Measurements from ENCODE around the gene PPP1R26. TPM values are rescaled to one million over a fixed set of nuclear protein-coding genes. Genes with fewer than 3 reads are reported as not detected.
"Not testable (repeated sequence)": the region's sequence is repeated elsewhere in the genome, so short reads cannot be mapped to it uniquely, and the experiment has no call there.

Gene PPP1R26
- total and polyA plus RNA-seq, 2 experiments from 2014 or later = 15.0 to 15.6 TPM

GRCh38 chr9:135450956-135451355 lies 28.6 kb upstream of the PPP1R26 start:
- Histone ChIP-seq H4K20me1 (ENCODE audit: insufficient read depth, poor library complexity, severe bottlenecking) (no peaks in the 10 kb centered on the region), H3K27me3 (no peaks in the 10 kb centered on the region), H3K4me1 (ENCODE audit: insufficient read depth) (no peaks in the 10 kb centered on the region), H3K4me2 (no peak overlapping the region), H3K9me2 (replicated peaks; ENCODE audit: insufficient read depth) (no peaks in the 10 kb centered on the region), H3K4me3 (no peak overlapping the region), H3K9me3 (ENCODE audit: low read depth) (no peaks in the 10 kb centered on the region), H3K79me2 (no peaks in the 10 kb centered on the region), H2AFZ (no peak overlapping the region), H3K27ac (no peak overlapping the region), H3K36me3 (replicated peaks; ENCODE audit: insufficient read depth, low read depth) (no peaks in the 10 kb centered on the region)
- TF ChIP-seq CTCF (IDR thresholded peaks at IDR 0.05; ENCODE audit: poor library complexity) (no peak), EZH2 (IDR thresholded peaks at IDR 0.05; ENCODE audit: borderline replicate concordance) (no peak), EZH2phosphoT487 (IDR thresholded peaks at IDR 0.05; ENCODE audit: low read depth, severe bottlenecking, unreplicated experiment) (no peak)
- 95% methylated on average over 10 of the region's 10 CpGs for WGBS (ENCODE audit: low lambda C conversion rate, missing lambda C conversion rate)
- DNase-seq (ENCODE audit: low spot score) = no peak

- H3K4me2 ChIP-seq; H2AFZ ChIP-seq; H3K27me3 ChIP-seq; H3K27ac ChIP-seq; H3K79me2 ChIP-seq; H4K20me1 ChIP-seq (ENCODE audit: insufficient read depth, poor library complexity, severe bottlenecking); H3K4me3 ChIP-seq; H3K4me1 ChIP-seq (ENCODE audit: insufficient read depth); H3K36me3 ChIP-seq (replicated peaks; ENCODE audit: insufficient read depth, low read depth); DNase-seq (ENCODE audit: low spot score); H3K9me2 ChIP-seq (replicated peaks; ENCODE audit: insufficient read depth); H3K9me3 ChIP-seq (ENCODE audit: low read depth): not testable (repeated sequence)
- WGBS (ENCODE audit: low lambda C conversion rate, missing lambda C conversion rate) = 64% methylated on average over 7 of the region's 7 CpGs
Measured at GRCh38 chr9:135451909-135452308, 27.7 kb upstream of the PPP1R26 start.

GRCh38 chr9:135454737-135455136 lies 24.8 kb upstream of the PPP1R26 start:
- Histone ChIP-seq H3K27me3 (no peaks in the 10 kb centered on the region), H3K36me3 (replicated peaks; ENCODE audit: insufficient read depth, low read depth) (no peaks in the 10 kb centered on the region), H3K4me3 (no peak overlapping the region), H3K79me2 (no peaks in the 10 kb centered on the region), H3K9me3 (ENCODE audit: low read depth) (no peaks in the 10 kb centered on the region), H2AFZ (no peak overlapping the region), H3K4me1 (ENCODE audit: insufficient read depth) (no peaks in the 10 kb centered on the region), H3K4me2 (no peak overlapping the region), H4K20me1 (ENCODE audit: insufficient read depth, poor library complexity, severe bottlenecking) (no peaks in the 10 kb centered on the region), H3K27ac (no peak overlapping the region), H3K9me2 (replicated peaks; ENCODE audit: insufficient read depth) (no peaks in the 10 kb centered on the region)
- DNase-seq (ENCODE audit: low spot score) = no peak
- 94% methylated on average over 5 of the region's 5 CpGs for WGBS (ENCODE audit: low lambda C conversion rate, missing lambda C conversion rate)
- TF ChIP-seq EZH2 (IDR thresholded peaks at IDR 0.05; ENCODE audit: borderline replicate concordance) (no peak), EZH2phosphoT487 (IDR thresholded peaks at IDR 0.05; ENCODE audit: low read depth, severe bottlenecking, unreplicated experiment) (no peak), CTCF (IDR thresholded peaks at IDR 0.05; ENCODE audit: poor library complexity) (no peak)

- Histone ChIP-seq H3K9me3 (ENCODE audit: low read depth) (no peaks in the 10 kb centered on the region), H3K27ac (no peak overlapping the region), H3K9me2 (replicated peaks; ENCODE audit: insufficient read depth) (no peaks in the 10 kb centered on the region), H4K20me1 (ENCODE audit: insufficient read depth, poor library complexity, severe bottlenecking) (no peaks in the 10 kb centered on the region), H3K4me2 (no peak overlapping the region), H3K4me1 (ENCODE audit: insufficient read depth) (no peaks in the 10 kb centered on the region), H3K4me3 (no peak overlapping the region), H3K36me3 (replicated peaks; ENCODE audit: insufficient read depth, low read depth) (no peaks in the 10 kb centered on the region), H3K79me2 (no peaks in the 10 kb centered on the region), H3K27me3 (no peaks in the 10 kb centered on the region), H2AFZ (no peak overlapping the region)
- TF ChIP-seq CTCF (IDR thresholded peaks at IDR 0.05; ENCODE audit: poor library complexity) = no peak
- TF ChIP-seq EZH2 (IDR thresholded peaks at IDR 0.05; ENCODE audit: borderline replicate concordance) = no peak
- no peak for TF ChIP-seq EZH2phosphoT487 (IDR thresholded peaks at IDR 0.05; ENCODE audit: low read depth, severe bottlenecking, unreplicated experiment)
- DNase-seq (ENCODE audit: low spot score) = no peak
- whole genome bisulfite sequencing (ENCODE audit: low lambda C conversion rate, missing lambda C conversion rate) = 85% methylated on average over 23 of the region's 23 CpGs
Measured at GRCh38 chr9:135455401-135456030, 24.1 kb upstream of the PPP1R26 start.

All from hepatocyte (in vitro differentiated cells).